ENCODE measurements around the gene OR8G1. TPM values are rescaled to one million over a fixed set of nuclear protein-coding genes. Genes with fewer than 3 reads are reported as not detected.
"Not testable (repeated sequence)": the region's sequence is repeated elsewhere in the genome, so short reads cannot be mapped to it uniquely, and the experiment has no call there.

Gene OR8G1
- total RNA-seq, 1 donor from 2014 or later: not detected

GRCh38 chr11:124238512-124238911 lies 2.4 kb upstream of the OR8G1 start:
- no peak for DNase-seq (ENCODE audit: low spot score, unreplicated experiment)
- Mint-ChIP-seq H3K36me3 (ENCODE audit: insufficient read depth) (no peaks in the 10 kb centered on the region), H3K27me3 (no peaks in the 10 kb centered on the region), H3K27ac (no peak overlapping the region), H3K4me3 (ENCODE audit: low read depth) (no peak overlapping the region), H3K9me3 (ENCODE audit: low read depth) (no peaks in the 10 kb centered on the region), H3K4me1 (ENCODE audit: low read depth) (peaks cover under 1% of the 10 kb centered on the region)
- TF ChIP-seq CTCF (IDR thresholded peaks at IDR 0.05; ENCODE audit: unreplicated experiment): no peak

GRCh38 chr11:124249869-124250268 lies 9.0 kb downstream of the OR8G1 start:
- not testable (repeated sequence) for H3K27me3 Mint-ChIP-seq; H3K27ac Mint-ChIP-seq; H3K9me3 Mint-ChIP-seq (ENCODE audit: low read depth); H3K4me1 Mint-ChIP-seq (ENCODE audit: low read depth); H3K4me3 Mint-ChIP-seq (ENCODE audit: low read depth); H3K36me3 Mint-ChIP-seq (ENCODE audit: insufficient read depth); DNase-seq (ENCODE audit: low spot score, unreplicated experiment)

- TF ChIP-seq CTCF (IDR thresholded peaks at IDR 0.05; ENCODE audit: unreplicated experiment): no peak
- Mint-ChIP-seq H3K27me3 (peaks cover 3% of the 10 kb centered on the region), H3K4me3 (ENCODE audit: low read depth) (no peak within 1 kb of the TSS), H3K4me1 (ENCODE audit: low read depth) (peaks cover 6% of the 10 kb centered on the region), H3K27ac (no peak within 1 kb of the TSS), H3K36me3 (ENCODE audit: insufficient read depth) (no peaks in the 10 kb centered on the region), H3K9me3 (ENCODE audit: low read depth) (no peaks in the 10 kb centered on the region)
- DNase-seq (ENCODE audit: low spot score, unreplicated experiment): no peak
Observed at GRCh38 chr11:124256076-124256475, 15.2 kb downstream of the OR8G1 start, which contains the start of gene OR8G5. Gene OR8G5 (plus strand): TSS chr11:124256376. CDS start chr11:124264932, 8,556 bp downstream.

GRCh38 chr11:124265041-124265440 lies 24.1 kb downstream of the OR8G1 start:
- H3K36me3 Mint-ChIP-seq (ENCODE audit: insufficient read depth); H3K27me3 Mint-ChIP-seq; DNase-seq (ENCODE audit: low spot score, unreplicated experiment); H3K27ac Mint-ChIP-seq; H3K9me3 Mint-ChIP-seq (ENCODE audit: low read depth); H3K4me3 Mint-ChIP-seq (ENCODE audit: low read depth); H3K4me1 Mint-ChIP-seq (ENCODE audit: low read depth): not testable (repeated sequence)

GRCh38 chr11:124270886-124271285 lies 30.0 kb downstream of the OR8G1 start:
- not testable (repeated sequence) for H3K27ac Mint-ChIP-seq; H3K9me3 Mint-ChIP-seq (ENCODE audit: low read depth); H3K4me3 Mint-ChIP-seq (ENCODE audit: low read depth); H3K36me3 Mint-ChIP-seq (ENCODE audit: insufficient read depth); DNase-seq (ENCODE audit: low spot score, unreplicated experiment); H3K4me1 Mint-ChIP-seq (ENCODE audit: low read depth); H3K27me3 Mint-ChIP-seq

GRCh38 chr11:124274000-124274399 lies 33.1 kb downstream of the OR8G1 start:
- no peaks in the 10 kb centered on the region for H3K36me3 Mint-ChIP-seq (ENCODE audit: insufficient read depth)
- DNase-seq (ENCODE audit: low spot score, unreplicated experiment): no peak
- no peak overlapping the region for H3K27ac Mint-ChIP-seq
- H3K4me3 Mint-ChIP-seq (ENCODE audit: low read depth): no peak overlapping the region
- H3K27me3 Mint-ChIP-seq: no peaks in the 10 kb centered on the region
- peaks cover 7% of the 10 kb centered on the region for H3K4me1 Mint-ChIP-seq (ENCODE audit: low read depth)
- H3K9me3 Mint-ChIP-seq (ENCODE audit: low read depth): no peaks in the 10 kb centered on the region
- no peak for TF ChIP-seq CTCF (IDR thresholded peaks at IDR 0.05; ENCODE audit: unreplicated experiment)

GRCh38 chr11:124276081-124276480 lies 35.2 kb downstream of the OR8G1 start:
- Mint-ChIP-seq H3K27me3 (no peaks in the 10 kb centered on the region), H3K4me1 (ENCODE audit: low read depth) (peaks cover 7% of the 10 kb centered on the region), H3K36me3 (ENCODE audit: insufficient read depth) (no peaks in the 10 kb centered on the region), H3K9me3 (ENCODE audit: low read depth) (peaks cover 13% of the 10 kb centered on the region), H3K27ac (no peak overlapping the region), H3K4me3 (ENCODE audit: low read depth) (no peak overlapping the region)
- TF ChIP-seq CTCF (IDR thresholded peaks at IDR 0.05; ENCODE audit: unreplicated experiment): no peak
- no peak for DNase-seq (ENCODE audit: low spot score, unreplicated experiment)

Measured in progenitor cell of endocrine pancreas (in vitro differentiated cells).